Hepatocyte (in vitro differentiated cells): ENCODE measurements around the gene TBC1D24.

Experiments used
- EZH2 ChIP-seq: fragments of 200-600 bp; sonication (generic); IDR thresholded peaks from 2 replicates; pipeline ENCODE4 v1.6.1; 2016; ENCODE audit warnings: antibody characterized with exemption, mild to moderate bottlenecking, borderline replicate concordance
- EZH2phosphoT487 ChIP-seq: fragments of 200-600 bp; sonication (generic); IDR thresholded peaks from one replicate; pipeline ENCODE4 v1.6.1; 2018; ENCODE audit warnings: antibody characterized with exemption, mild to moderate bottlenecking, low read depth, moderate library complexity; ENCODE audit not compliant: unreplicated experiment, severe bottlenecking
- TF ChIP-seq, protein P1 (sequence below): fragments of 200-600 bp; sonication (generic); IDR thresholded peaks from 2 replicates; pipeline ENCODE4 v1.5.1; 2016; ENCODE audit warnings: antibody characterized with exemption, mild to moderate bottlenecking; ENCODE audit not compliant: poor library complexity

DNA sequence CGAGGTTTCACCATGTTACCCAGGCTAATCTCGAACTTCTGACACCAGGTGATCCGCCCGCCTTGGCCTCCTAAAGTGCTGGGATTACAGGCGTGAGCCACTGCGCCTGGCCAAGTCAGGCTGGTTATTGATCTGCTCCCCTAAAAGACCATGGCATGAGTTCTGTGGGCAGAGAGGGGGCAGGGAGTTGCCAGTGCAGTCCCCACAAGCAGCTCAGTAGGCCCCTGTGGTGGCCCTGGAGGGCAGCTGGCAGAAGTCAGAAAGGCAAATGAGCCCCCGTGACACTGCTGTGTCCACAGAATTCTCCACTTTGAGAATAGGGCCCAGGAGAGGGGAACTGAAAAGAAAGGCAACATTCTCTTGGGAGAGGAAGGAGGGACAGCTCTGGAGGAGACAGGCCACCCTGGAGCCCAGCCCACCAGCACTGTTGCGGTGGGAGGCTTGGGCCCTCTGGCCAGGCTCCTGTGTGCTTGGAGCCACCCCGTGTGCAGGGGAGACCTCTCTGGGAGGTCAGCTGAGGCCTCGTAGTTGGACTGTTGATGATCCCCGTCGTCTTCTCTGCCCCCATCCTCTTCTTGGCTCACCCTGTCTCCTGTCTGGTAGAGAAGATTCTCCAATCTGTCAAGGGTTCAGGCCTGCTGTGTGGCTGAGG is 43.2 kb downstream of the TBC1D24 start:
- TF ChIP-seq, protein P1, sequence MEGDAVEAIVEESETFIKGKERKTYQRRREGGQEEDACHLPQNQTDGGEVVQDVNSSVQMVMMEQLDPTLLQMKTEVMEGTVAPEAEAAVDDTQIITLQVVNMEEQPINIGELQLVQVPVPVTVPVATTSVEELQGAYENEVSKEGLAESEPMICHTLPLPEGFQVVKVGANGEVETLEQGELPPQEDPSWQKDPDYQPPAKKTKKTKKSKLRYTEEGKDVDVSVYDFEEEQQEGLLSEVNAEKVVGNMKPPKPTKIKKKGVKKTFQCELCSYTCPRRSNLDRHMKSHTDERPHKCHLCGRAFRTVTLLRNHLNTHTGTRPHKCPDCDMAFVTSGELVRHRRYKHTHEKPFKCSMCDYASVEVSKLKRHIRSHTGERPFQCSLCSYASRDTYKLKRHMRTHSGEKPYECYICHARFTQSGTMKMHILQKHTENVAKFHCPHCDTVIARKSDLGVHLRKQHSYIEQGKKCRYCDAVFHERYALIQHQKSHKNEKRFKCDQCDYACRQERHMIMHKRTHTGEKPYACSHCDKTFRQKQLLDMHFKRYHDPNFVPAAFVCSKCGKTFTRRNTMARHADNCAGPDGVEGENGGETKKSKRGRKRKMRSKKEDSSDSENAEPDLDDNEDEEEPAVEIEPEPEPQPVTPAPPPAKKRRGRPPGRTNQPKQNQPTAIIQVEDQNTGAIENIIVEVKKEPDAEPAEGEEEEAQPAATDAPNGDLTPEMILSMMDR: no peak
- TF ChIP-seq EZH2 (no peak), EZH2phosphoT487 (no peak)
